H9 (cell line): ENCODE results near the gene SOCS1. TPM values are rescaled to one million over a fixed set of nuclear protein-coding genes. Genes with fewer than 3 reads are reported as not detected.

Experiments
- DNase-seq: peaks from one replicate; pipeline ENCODE4 v3.0.0-alpha.2; 2017
- H2AFZ ChIP-seq: one replicate; pipeline ENCODE4 v1.6.1; 2013; ENCODE audit warnings: mild to moderate bottlenecking, low read length, control low read depth, moderate library complexity
- H2AK5ac ChIP-seq: 2 replicates; pipeline ENCODE4 v1.6.1; 2013; ENCODE audit warnings: low read length, control low read depth, mixed read lengths; ENCODE audit not compliant: insufficient read length
- H2BK120ac ChIP-seq: one replicate; pipeline ENCODE4 v1.6.1; 2013; ENCODE audit warnings: low read depth, mild to moderate bottlenecking, low read length, control low read depth, inconsistent platforms; ENCODE audit not compliant: poor library complexity, severe bottlenecking
- H2BK12ac ChIP-seq: 2 replicates; pipeline ENCODE4 v1.6.1; 2013; ENCODE audit warnings: low read length, control low read depth, mixed read lengths, low read depth; ENCODE audit not compliant: insufficient read length
- H2BK15ac ChIP-seq: 2 replicates; pipeline ENCODE4 v1.6.1; 2013; ENCODE audit warnings: low read depth, low read length, control low read depth
- H2BK20ac ChIP-seq: one replicate; pipeline ENCODE4 v1.6.1; 2013; ENCODE audit warnings: low read depth, mild to moderate bottlenecking, low read length, control low read depth, inconsistent platforms; ENCODE audit not compliant: poor library complexity, severe bottlenecking
- H2BK5ac ChIP-seq: 2 replicates; pipeline ENCODE4 v1.6.1; 2013; ENCODE audit warnings: low read length, control low read depth, mixed read lengths; ENCODE audit not compliant: insufficient read length
- H3K14ac ChIP-seq: 2 replicates; pipeline ENCODE4 v1.6.1; 2013; ENCODE audit warnings: low read length, control low read depth; ENCODE audit not compliant: insufficient read depth
- H3K18ac ChIP-seq: 2 replicates; pipeline ENCODE4 v1.6.1; 2013; ENCODE audit warnings: low read depth, mild to moderate bottlenecking, mixed read lengths, low read length, control low read depth; ENCODE audit not compliant: insufficient read length
- H3K23ac ChIP-seq: 2 replicates; pipeline ENCODE4 v1.6.1; 2013; ENCODE audit warnings: low read length, control low read depth, mixed read lengths, low read depth; ENCODE audit not compliant: insufficient read length
- H3K23me2 ChIP-seq: 2 replicates; pipeline ENCODE4 v1.6.1; 2013; ENCODE audit warnings: low read depth, mild to moderate bottlenecking, mixed read lengths, low read length, control low read depth; ENCODE audit not compliant: insufficient read length, poor library complexity, severe bottlenecking
- H3K27ac ChIP-seq: 2 replicates; pipeline ENCODE4 v1.5.1; 2013; ENCODE audit warnings: low read length, control low read depth, mixed read lengths, low read depth; ENCODE audit not compliant: insufficient read length
- H3K27me3 ChIP-seq: 2 replicates; pipeline ENCODE4 v1.6.1; 2013; ENCODE audit warnings: low read length, control low read depth, inconsistent platforms; ENCODE audit not compliant: insufficient read depth
- H3K4ac ChIP-seq: 2 replicates; pipeline ENCODE4 v1.6.1; 2013; ENCODE audit warnings: low read depth, mild to moderate bottlenecking, control low read depth, inconsistent platforms, low read length, moderate library complexity
- H3K4me1 ChIP-seq: 2 replicates; pipeline ENCODE4 v1.6.1; 2013; ENCODE audit warnings: low read length, control low read depth, inconsistent platforms; ENCODE audit not compliant: insufficient read depth
- H3K4me2 ChIP-seq: 2 replicates; pipeline ENCODE4 v1.6.1; 2013; ENCODE audit warnings: low read length, control low read depth, mixed read lengths; ENCODE audit not compliant: insufficient read length, insufficient read depth
- H3K56ac ChIP-seq: 2 replicates; pipeline ENCODE4 v1.6.1; 2013; ENCODE audit warnings: low read depth, mild to moderate bottlenecking, mixed read lengths, low read length, control low read depth; ENCODE audit not compliant: insufficient read length
- H3K79me1 ChIP-seq: 2 replicates; pipeline ENCODE4 v1.6.1; 2013; ENCODE audit warnings: low read depth, mild to moderate bottlenecking, moderate library complexity, low read length, control low read depth, inconsistent platforms; ENCODE audit not compliant: insufficient read depth, poor library complexity, severe bottlenecking
- H3K79me2 ChIP-seq: 2 replicates; pipeline ENCODE4 v1.6.1; 2013; ENCODE audit warnings: low read length, control low read depth, inconsistent platforms; ENCODE audit not compliant: insufficient read depth
- H3K9ac ChIP-seq: 2 replicates; pipeline ENCODE4 v1.6.1; 2013; ENCODE audit warnings: low read length, control low read depth, mixed read lengths; ENCODE audit not compliant: insufficient read length; ENCODE audit errors: extremely low read depth
- H3K9me3 ChIP-seq: one replicate; pipeline ENCODE4 v1.6.1; 2013; ENCODE audit warnings: low read depth, low read length, inconsistent platforms; ENCODE audit not compliant: control insufficient read depth
- H3T11ph ChIP-seq: one replicate; pipeline ENCODE4 v1.6.1; 2013; ENCODE audit warnings: mild to moderate bottlenecking, low read length, control low read depth, inconsistent platforms
- H4K20me1 ChIP-seq: one replicate; pipeline ENCODE4 v1.6.1; 2013; ENCODE audit not compliant: control insufficient read depth, insufficient read length, insufficient read depth
- H4K5ac ChIP-seq: 2 replicates; pipeline ENCODE4 v1.6.1; 2013; ENCODE audit warnings: low read depth, mild to moderate bottlenecking, mixed read lengths, low read length, control low read depth; ENCODE audit not compliant: insufficient read length
- H4K8ac ChIP-seq: replicated peaks from 2 replicates; pipeline ENCODE4 v1.6.1; 2013; ENCODE audit warnings: low read length, control low read depth, mixed read lengths, low read depth; ENCODE audit not compliant: insufficient read length
- H4K91ac ChIP-seq: 2 replicates; pipeline ENCODE4 v1.6.1; 2013; ENCODE audit warnings: low read depth, mild to moderate bottlenecking, moderate library complexity, mixed read lengths, low read length, control low read depth; ENCODE audit not compliant: insufficient read length
- H3K27ac Mint-ChIP-seq, 3 experiments: 2 replicates in 2 of 3; 3 replicates in 1 of 3; pipeline ENCODE4 v1.8.0; 2020 to 2021; ENCODE audit warnings: mixed read lengths in 3 of 3, mild to moderate bottlenecking in 1 of 3, moderate library complexity in 1 of 3
- H3K27me3 Mint-ChIP-seq: 2 replicates; pipeline ENCODE4 v1.8.0; 2021; ENCODE audit warnings: low read depth, mild to moderate bottlenecking, moderate library complexity, mixed read lengths
- H3K36me3 Mint-ChIP-seq, 3 experiments: 2 replicates in 2 of 3; 3 replicates in 1 of 3; pipeline ENCODE4 v1.8.0; 2020 to 2021; ENCODE audit warnings: low read depth in 3 of 3, mixed read lengths in 3 of 3; ENCODE audit not compliant: insufficient read depth in 1 of 3
- H3K4me1 Mint-ChIP-seq, 2 experiments: 2 replicates each; pipeline ENCODE4 v1.8.0; 2020; ENCODE audit warnings: mixed read lengths in 2 of 2
- H3K4me3 Mint-ChIP-seq, 2 experiments: 2 replicates in 1 of 2; 3 replicates in 1 of 2; pipeline ENCODE4 v1.8.0; 2020 to 2021; ENCODE audit warnings: mild to moderate bottlenecking in 2 of 2, mixed read lengths in 2 of 2, moderate library complexity in 1 of 2
- H3K9me3 Mint-ChIP-seq, 2 experiments: 2 replicates in 1 of 2; 3 replicates in 1 of 2; pipeline ENCODE4 v1.8.0; 2020; ENCODE audit warnings: mild to moderate bottlenecking in 2 of 2, mixed read lengths in 2 of 2, moderate library complexity in 1 of 2
- WGBS: extraction: QIAGEN DNeasy Blood & Tissue Kit; methylation state at CpG from one replicate; pipeline ENCODE4 v1.1.7; 2013; ENCODE audit warnings: missing lambda C conversion rate, low lambda C conversion rate, mixed read lengths; ENCODE audit not compliant: insufficient read length; ENCODE audit errors: extremely low coverage; 5-methylcytosine and 5-hydroxymethylcytosine counted together
- total RNA-seq: library from RNA; stranded (reverse); gene quantifications from 2 replicates; pipeline ENCODE4 v1.2.1, GENCODE V29; 2021
- TF ChIP-seq, protein P1 (sequence below): fragments of 200-600 bp; sonication (generic); conservative IDR thresholded peaks from 3 replicates; pipeline ENCODE4 v1.8.0; 2021; ENCODE audit warnings: antibody characterized with exemption, mild to moderate bottlenecking

The SOCS1 gene
- total RNA-seq, 1 experiment from 2014 or later, result 11.0 TPM

- Histone ChIP-seq H2BK120ac (no peak overlapping the region), H3T11ph (no peak overlapping the region), H2BK5ac (no peak overlapping the region), H3K23ac (no peak overlapping the region), H3K56ac (no peak overlapping the region), H2BK12ac (no peak overlapping the region), H3K27ac (no peak overlapping the region), H3K27me3 (no peaks in the 10 kb centered on the region), H2BK20ac (no peak overlapping the region), H2BK15ac (no peak overlapping the region), H3K4me1 (no peaks in the 10 kb centered on the region; the same call in 1 of the 2 replicates), H2AFZ (no peak overlapping the region), H3K9ac (no peak overlapping the region), H4K20me1 (no peaks in the 10 kb centered on the region), H3K9me3 (no peaks in the 10 kb centered on the region), H3K4me2 (no peak overlapping the region), H3K23me2 (no peaks in the 10 kb centered on the region), H3K14ac (no peak overlapping the region; the same call in 1 of the 2 replicates), H3K79me1 (no peaks in the 10 kb centered on the region), H2AK5ac (no peak overlapping the region), H3K18ac (no peak overlapping the region), H4K91ac (no peak overlapping the region), H4K5ac (no peak overlapping the region), H3K79me2 (no peaks in the 10 kb centered on the region), H3K4ac (no peak overlapping the region), H4K8ac (no peak overlapping the region)
- WGBS, result no CpG with 5 or more reads among the region's 4 CpGs
- Mint-ChIP-seq H3K4me3 (no peak overlapping the region), H3K27me3 (peaks cover 6% of the 10 kb centered on the region), H3K9me3 (no peaks in the 10 kb centered on the region; a peak in 1 of 5 replicates), H3K4me1 (peaks cover 31 to 32% of the 10 kb centered on the region in 2 experiments), H3K27ac (no peak overlapping the region), H3K36me3 (no peaks in the 10 kb centered on the region)
- TF ChIP-seq, protein P1, sequence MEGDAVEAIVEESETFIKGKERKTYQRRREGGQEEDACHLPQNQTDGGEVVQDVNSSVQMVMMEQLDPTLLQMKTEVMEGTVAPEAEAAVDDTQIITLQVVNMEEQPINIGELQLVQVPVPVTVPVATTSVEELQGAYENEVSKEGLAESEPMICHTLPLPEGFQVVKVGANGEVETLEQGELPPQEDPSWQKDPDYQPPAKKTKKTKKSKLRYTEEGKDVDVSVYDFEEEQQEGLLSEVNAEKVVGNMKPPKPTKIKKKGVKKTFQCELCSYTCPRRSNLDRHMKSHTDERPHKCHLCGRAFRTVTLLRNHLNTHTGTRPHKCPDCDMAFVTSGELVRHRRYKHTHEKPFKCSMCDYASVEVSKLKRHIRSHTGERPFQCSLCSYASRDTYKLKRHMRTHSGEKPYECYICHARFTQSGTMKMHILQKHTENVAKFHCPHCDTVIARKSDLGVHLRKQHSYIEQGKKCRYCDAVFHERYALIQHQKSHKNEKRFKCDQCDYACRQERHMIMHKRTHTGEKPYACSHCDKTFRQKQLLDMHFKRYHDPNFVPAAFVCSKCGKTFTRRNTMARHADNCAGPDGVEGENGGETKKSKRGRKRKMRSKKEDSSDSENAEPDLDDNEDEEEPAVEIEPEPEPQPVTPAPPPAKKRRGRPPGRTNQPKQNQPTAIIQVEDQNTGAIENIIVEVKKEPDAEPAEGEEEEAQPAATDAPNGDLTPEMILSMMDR, result no peak
- DNase-seq, result no peak
Measured at GRCh38 chr16:11204513-11205047, 51.4 kb downstream of the SOCS1 start.

Other genes starting within 250 kb of the SOCS1 start
- not detected in 2 replicates for gene TNP2, start 13.1 kb upstream of the SOCS1 start, total RNA-seq
- gene PRM3, start 17.4 kb upstream of the SOCS1 start, total RNA-seq, result not detected in 2 replicates
- not detected in 2 replicates for gene PRM2, start 20.3 kb upstream of the SOCS1 start, total RNA-seq
- not detected in 2 replicates for gene PRM1, start 25.1 kb upstream of the SOCS1 start, total RNA-seq
- 55.7 and 57.6 TPM in 2 replicates for gene RMI2, start 89.3 kb upstream of the SOCS1 start, total RNA-seq